ENCODE data around the gene ZNF500.
A peak's percentile ranks its signal among the peaks of the same experiment; 100 is the strongest.
"Not testable (repeated sequence)": the region's sequence is repeated elsewhere in the genome, so short reads cannot be mapped to it uniquely, and the experiment has no call there.

Gene ZNF500

DNA sequence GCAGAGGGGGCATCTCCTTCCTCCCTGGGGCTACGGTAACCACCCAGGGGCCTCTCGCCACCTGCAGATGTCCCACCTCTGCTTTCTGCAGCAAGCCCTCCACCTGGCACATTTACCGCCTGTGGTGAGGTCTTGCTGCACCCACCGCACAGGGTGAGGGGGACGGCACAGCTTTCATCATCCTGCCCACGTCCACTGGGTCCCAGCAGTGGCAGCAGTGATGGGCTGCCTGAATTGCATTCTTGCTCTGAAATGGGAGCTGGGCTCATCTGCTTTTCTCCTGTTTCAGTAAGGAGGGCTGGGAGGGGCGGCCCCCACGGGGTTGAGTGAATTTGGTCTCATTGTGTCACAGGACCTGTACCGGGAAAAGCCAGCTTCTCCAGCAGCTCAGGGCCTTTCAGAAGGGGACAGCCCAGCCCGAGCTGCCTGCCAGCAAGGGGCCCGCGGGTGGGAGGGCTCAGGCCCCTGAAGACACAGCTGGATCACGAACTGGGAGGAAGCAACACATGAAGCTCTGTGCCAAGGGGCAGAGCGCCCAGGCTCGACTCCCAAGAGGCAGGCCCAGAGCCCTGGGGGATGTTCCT, 19.9 kb downstream of the ZNF500 start:
- DNase-seq: peak in 13 of 58 donors; percentile 8 to 58 (median 25)

DNA sequence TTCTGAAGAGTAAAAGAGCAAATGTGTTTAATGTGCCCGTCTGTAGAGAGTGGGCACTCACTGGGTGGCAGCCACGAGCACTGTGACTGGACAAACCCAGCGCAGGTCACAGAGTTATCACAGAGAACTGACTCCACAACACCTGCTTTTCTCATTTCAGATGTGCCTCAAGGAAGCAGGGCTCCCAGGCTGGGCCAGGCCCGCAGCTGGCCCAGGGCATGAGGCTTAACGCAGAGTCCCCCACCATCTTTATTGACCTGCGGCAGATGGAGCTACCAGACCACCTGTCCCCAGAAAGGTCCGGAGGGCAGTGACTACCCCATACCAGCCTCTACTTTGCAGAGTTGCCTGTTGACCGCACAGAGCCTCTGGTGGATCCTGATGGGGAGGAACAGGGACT, 20.7 kb downstream of the ZNF500 start:
- no peak for DNase-seq

DNA sequence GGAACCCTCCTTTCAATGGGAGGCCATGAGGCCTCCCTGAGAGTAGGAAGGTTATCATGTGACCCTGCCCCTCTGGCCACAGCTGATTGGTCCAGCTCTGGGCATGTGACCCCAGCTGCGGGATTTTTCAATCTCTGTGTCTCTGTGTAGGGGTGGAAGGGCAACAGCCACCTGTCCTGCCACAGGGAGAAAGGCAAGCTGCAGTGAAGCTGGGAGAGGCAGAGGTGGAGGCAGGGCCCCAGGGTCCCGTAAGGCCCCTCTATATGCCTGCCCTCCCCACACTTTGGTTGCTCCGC, 21.7 kb downstream of the ZNF500 start:
- DNase-seq: no peak

DNA sequence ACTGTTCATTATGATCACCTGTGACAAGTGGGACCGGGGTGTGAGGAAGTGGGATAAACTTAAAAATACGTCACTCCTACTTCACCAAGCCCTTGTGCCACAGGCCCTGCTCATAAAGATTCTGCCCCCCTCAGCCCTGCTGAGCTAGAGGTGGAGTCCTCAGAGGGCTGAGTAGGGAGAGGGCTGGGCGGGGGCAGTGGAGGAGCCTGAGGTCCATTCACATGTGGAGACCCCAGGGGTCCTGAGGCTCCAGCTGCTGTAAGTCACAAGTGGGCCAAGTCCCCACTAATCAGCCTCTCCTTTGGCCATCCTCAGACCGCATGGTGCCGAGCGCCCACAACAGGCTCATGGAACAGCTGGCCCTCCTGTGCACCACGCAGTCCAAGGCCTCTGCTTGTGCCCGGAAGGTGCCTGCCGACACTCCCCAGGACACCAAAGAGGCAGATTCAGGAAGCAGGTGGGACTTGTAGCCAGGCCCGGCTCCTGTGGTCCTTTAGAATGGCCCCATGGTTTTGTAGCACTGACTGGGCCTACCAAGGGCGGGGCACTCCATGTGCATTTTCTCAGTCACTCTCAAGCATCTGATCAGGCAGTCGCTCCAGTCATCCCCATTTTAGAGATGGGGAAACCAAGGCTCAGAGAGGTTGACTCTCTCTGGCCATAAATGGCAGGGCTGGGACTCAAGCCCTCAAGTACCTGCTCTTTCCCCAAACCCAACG, 22.2 kb downstream of the ZNF500 start:
- DNase-seq: no peak

DNA sequence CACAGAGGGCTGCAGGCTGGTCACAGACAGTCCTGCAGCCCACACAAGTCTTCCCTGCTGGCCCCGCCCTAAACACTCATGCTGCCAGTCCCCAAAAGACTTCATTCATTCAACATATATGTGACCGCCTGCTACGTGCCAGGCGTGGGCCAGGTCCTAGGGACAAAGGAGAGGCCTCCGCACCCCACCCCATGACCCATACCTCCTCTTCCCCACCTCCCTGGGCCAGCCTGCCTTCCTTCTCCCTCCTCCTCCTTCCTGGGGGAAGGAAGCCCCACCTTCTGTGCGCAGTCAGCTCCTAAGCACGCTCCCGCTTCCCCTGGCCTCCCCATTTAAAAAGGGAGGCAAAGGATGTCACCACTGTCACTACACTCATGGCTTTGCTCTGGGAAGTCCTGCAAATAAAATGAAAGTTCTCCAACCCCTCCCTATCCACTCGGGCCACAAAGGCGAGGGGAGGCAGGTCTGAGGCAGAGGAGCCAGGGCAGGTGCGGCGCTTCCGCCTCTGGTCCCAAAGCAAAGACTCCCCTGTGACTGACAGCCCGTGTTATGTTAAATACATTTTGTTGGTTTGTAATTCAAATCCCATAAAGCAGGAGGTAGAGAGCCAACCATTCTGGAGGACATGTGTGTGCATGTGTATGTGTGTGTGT, 23.6 kb downstream of the ZNF500 start:
- no peak for DNase-seq

DNA sequence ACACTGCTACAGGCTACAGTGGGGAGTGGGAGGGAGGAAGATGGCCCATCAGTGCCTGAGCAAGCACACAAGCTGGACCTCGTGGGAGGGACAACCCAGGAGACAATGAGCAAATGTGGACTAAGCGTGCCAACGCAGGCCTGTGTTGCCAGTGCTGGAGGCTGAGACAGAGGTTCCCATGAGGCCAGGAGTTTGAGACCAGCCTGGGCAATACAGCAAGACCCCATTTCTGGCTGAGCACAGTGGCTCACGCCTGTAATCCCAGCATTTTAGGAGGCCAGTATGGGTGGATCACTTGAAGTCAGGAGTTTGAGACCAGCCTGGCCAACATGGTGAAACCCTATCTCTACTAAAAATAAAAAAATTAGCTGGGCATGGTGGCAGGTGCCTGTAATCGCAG, 28.6 kb downstream of the ZNF500 start:
- DNase-seq: not testable (repeated sequence)

DNA sequence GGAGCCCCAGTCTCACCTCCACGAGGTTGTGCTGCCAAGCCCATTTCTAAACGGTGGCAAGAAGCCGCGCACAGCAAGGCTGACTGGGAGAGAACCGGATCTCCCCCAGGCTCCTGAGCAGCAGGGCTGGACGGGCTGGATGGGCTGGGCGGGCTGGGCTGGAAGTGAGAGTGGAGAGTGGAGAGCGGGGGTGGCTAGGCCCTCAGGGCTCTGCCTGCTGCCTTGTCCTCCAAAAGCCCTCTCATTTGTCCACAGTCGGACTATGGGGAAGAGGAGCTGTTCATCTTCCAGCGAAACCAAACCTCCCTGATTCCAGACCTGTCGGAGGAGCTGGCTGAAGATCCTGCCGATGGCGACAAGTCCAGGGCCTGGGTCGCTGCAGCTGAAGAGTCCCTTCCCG, 29.4 kb downstream of the ZNF500 start:
- DNase-seq: no peak

DNA sequence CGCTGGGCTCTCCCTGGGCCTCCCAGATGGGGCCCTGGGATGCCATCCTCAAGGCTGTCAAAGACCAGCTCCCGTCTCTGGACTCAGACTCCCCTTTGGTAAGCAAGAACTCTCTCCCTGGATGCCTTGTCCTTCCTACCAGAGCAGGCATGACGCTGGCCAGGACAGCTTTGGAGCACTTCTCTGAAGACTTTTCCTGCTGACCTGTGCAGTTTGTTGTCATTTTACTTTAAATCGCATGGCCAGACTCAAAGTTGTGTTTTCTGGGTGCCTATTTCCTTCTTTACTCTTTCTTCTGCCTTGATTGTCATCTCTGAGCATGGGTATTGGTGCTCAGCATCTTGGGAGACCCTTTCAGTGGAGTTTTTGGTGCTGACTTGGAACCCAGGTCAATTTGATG, 30.4 kb downstream of the ZNF500 start:
- no peak for DNase-seq

DNA sequence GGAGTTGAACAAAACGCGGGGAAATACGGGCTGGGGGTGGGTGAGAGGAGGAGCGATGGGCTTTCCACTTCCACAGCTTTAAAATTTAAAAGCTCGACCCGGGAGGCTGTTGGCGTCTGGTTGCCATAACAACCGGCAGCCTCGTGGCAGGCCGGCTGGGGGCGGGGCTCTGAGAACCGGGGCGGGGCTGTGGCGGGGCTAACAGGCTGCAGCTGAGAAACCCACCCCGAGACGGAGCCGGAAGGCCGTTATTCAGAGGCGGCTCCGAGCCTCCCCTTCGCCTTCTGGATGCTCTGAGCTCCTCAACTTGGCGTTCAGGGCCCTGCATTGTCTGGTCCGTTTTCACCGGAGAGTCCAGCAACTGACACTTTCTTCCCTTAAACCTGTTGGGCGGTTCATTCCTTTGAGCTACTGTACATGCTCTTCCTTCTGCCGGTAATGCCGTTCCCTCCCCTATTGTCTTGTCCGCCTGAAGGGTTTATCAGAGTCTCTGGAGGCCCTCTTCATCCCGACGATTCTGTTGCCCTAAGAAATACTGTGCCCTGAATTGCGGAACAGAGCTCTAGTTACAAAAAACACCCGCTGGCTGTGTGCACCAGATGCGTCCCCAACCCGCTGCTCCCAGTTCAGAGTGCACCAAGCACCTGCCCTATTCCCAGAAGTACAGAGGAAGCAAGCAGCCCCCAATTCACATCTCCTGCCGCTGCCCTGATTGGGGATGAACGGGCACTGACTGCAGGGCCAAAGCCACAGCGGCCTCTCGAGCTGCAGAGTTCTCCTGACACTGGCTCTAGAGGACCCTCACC, 32.0 kb downstream of the ZNF500 start:
- peak; percentile 25 to 86 (median 74) for DNase-seq

DNA sequence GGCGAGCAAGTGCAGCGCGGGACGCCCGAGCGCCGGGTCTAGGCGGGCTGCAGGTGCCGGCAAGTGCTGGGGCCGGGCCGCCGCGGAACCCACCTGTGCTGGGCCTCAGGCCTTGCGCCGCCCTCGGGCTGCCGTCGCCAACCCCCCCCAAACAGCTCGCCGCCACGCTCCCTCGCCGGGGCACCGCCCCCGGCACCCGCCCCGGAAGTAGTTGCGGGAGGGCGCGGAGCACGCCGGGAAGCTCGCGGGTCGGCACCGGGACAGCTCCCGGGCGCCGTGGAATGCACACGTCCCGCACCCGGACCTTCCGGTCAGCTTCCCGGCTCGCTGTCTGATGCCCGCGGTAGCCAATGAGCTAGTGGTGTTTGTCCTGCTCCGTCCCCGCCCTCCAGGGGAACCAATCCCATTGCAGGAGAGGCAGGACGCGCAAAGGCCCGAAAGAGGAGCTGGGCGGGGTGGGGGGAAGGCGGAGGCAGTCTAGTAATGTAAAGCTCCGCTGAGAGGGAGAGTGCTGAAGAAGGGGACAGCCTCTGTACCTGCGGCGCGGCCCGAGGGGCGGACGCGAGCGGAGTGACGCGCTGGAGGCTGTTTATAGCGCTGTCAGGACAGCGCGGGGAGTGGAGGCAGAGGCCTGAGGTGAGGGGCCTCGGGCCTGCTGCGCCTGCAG, 32.8 kb downstream of the ZNF500 start, which contains the start of the genes ANKS3 and DNAAF8:
ANKS3 (minus strand) TSS at position 209 of the 667 bp plus-strand sequence. CDS start 4,122 bp downstream, outside the sequence.
DNAAF8 (plus strand) TSS at position 475 of the 667 bp plus-strand sequence. CDS start 1,978 bp downstream, outside the sequence.
- DNase-seq: peak; percentile 73 to 98 (median 94)

DNA sequence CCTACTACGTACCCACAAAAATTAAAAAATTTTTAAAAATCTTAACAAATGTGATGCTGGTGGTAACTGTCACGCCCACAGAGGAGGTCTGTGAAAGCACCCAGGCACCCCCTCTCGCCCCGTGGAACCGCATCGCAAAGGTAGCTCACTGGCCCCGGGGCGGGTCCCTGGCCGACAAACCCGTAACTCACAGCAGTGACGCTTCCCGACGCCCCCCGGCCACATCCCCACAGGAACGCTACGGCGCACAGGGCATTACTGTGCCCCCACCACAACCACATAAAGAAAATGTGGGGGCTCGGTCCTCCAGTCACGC, 33.3 kb downstream of the ZNF500 start:
- DNase-seq: peak in 2 of 58 donors; percentile 21 to 57

DNA sequence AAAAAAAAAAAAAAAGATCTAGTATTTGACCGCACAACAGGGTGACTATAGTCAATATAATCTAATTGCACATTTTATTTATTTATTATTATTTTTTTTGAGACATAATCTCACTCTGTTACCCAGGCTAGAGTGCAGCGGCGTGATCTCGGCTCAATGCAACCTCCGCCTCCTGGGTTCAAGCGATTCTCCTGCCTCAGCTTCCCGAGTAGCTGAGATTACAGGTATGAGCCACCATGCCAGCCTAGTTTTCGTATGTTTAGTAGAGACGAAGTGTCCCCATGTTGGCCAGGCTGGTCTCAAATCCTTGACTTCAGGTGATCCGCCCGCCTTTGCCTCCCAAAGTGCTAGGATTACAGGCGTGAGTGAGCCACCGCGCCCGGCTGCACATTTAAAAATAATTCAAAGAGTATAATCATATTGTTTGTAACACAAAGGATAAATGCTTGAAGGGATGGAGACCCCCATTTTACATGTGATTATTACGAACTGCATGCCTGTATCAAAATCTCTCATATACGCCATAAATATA, 33.7 kb downstream of the ZNF500 start:
- no peak for DNase-seq

DNA sequence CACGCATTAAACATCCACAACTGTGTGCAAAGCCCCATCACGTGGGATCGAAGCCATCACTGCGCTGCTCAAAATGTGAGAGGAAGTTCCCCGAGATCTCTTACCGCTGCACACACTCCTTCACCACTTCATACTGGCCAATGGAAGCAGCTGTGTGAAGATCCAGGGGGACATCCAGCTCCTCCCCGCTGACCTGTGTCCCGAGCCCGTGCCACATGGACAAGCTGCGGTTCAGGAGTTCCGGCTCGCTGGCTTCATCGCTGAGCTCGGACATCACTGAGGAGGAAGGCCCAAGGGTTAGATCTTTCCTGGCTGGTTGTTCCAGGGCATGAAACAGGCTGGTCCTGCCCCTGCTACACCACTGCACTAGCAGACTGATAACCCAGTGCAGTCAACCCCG, 37.1 kb downstream of the ZNF500 start:
- no peak for DNase-seq

DNA sequence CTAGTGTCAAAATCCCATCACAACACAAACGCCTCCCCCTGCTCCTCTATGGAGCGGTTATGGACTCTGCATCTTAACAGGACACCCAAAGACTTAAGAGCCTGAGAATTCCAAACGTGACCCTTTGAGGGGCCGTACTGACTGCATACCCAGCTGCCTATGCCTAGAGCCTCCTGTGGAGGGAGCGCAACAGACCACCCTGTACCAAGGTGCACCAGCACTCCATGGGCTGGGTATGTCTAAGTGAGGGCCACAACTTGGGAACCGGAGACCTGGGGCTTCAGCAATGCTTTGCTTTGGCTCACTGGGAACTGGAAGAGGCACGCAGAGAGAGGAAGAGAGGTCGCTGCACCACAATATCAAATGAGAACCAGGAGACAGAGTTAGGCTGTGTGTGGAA, 38.3 kb downstream of the ZNF500 start:
- DNase-seq: no peak

DNA sequence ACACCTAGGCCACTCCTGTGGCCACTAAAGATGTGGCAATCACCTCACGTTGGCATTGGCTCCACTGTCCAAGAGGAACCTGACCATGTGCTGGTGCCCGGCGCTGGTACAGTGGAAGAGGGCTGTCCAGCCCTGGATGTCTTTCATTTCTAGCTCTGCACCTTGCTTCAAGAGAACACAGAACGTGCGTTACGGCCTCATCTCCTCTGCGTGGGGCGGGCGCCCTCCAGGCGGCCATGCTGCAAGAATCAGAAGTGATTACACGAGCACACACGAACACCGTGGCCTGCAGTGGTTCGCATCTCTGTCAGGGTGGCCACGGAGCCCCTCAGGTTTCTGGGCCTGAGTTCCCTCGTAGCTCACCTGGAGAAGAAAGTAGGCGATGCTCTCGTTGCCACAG, 40.3 kb downstream of the ZNF500 start:
- no peak for DNase-seq

DNA sequence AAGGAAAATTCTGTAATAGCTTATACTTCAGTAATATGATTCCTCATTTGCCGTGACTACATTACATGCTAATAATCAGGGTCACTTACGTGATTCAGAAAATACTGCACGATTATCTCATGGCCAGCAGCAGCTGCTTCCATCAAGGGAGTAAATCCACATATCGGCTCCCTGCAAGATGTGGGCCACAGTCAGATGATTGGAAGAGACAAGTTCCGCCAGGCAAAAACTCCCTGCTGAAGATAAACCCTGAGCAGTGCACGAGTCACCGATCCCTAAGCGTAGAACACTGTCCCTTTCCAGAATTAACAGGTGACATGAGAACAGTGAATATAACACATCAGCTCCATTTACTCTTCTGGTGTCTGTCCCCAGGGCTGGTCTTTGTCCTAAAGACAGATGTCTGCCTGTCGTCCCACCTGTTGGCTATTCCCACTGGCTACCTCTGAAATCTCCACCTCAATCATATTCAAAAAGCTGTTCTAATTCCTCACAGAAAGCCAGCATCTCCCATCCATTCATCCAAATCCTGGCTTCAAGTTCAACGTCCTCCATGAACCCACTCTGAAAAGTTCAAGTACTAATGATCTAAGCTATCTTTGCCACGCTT, 42.2 kb downstream of the ZNF500 start:
- no peak for DNase-seq

DNA sequence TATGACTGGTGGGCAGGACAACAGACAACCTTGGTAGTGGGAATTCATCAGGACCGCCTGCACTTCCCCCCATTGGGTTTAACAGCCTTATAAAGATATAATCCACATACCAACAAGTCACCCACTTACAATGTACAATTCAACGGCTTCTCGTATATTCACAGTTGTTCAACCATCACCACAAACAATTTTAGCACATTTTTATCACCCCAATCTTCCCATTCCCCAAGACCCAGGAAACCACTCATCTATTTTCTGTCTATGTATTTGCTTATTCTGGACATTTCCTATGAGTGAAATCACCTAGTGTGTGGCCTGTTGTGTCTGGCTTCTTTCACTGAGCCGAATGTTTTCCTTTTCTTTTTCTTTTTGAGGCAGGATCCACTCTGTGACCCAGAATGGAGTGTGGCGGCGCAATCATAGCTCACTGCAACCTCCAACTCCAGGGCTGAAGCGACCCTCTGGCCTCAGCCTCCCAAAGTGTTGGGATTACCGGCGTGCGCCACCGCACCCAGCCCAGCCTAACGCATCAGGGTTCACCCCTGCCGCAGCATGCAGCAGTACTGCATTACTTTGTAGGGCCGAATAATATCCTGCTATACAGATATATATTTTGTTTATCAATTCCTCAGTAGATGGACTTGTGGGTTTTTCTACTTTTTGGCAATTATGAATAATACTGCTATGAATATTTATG, 43.7 kb downstream of the ZNF500 start:
- DNase-seq: no peak

DNA sequence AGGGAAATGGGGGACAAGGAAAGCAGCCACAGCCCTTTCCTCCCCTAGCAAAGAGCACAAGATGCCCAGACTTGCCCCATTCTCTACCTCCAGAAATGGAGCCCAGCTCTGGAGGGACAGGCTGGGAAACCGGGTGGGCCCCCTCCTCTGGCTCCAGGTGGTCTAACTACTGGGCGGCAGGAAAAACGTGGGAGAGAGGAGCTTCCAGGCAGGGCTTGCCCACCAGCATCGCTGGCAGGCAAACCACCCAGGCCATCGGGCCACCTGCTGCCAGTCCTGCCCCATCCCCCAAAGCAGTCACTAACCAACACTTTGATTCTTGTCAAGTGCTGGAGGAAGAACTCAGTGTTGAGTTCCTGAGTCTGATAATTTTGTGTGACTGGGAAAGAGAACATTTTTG, 48.5 kb downstream of the ZNF500 start:
- no peak for DNase-seq

DNA sequence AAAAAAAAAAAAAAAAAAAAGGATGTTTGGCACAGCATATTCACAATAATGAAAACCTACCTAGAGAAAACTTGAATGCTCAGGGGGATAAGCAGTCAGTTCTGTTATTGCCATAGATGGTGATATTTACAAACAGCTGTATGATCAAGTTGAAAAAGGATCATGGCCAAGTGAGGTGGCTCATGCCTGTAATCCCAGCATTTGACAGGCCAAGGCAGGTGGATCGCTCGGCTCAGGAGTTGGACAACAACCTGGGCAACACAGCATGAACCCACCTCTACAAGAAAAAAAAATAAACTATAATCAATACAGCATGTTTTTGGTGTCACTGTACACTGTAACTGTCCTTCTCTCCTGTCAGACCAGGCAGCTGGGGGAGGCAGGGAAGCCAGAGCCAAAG, 52.0 kb downstream of the ZNF500 start:
- DNase-seq: no peak

All from anterior cingulate cortex (tissue), 58 donors.